Measurements from ENCODE around the gene ACOX2. TPM values are rescaled to one million over a fixed set of nuclear protein-coding genes. Genes with fewer than 3 reads are reported as not detected.

The ACOX2 gene
- total and polyA plus RNA-seq, 2 donors (not counting 3 experiments of a cell fraction or from before 2014, with no cell fraction given) = 1.5 to 10.5 TPM

- Histone ChIP-seq H3K9me1 (replicated peaks; ENCODE audit: control insufficient read depth, extremely low read depth, insufficient read depth, low read length) (no peaks in the 10 kb centered on the region), H4K20me1 (replicated peaks; ENCODE audit: control insufficient read depth, extremely low read depth, insufficient read depth, low read length) (no peaks in the 10 kb centered on the region), H3K27ac (ENCODE audit: insufficient read depth, low read depth, low read length) (no peak overlapping the region), H3K4me1 (ENCODE audit: control insufficient read depth, extremely low read depth, insufficient read depth, low read length) (peaks cover 10% of the 10 kb centered on the region), H3K4me3 (replicated peaks in 1 of 3; ENCODE audit: insufficient read depth in 1 of 3, low read depth in 1 of 3, low read length in 3 of 3) (no peak overlapping the region), H3K9ac (replicated peaks; ENCODE audit: extremely low read depth, insufficient read depth, low read length) (no peak overlapping the region), H3K4me2 (ENCODE audit: insufficient read depth, low read length) (no peak overlapping the region), H3K9me3 (replicated peaks; ENCODE audit: control insufficient read depth, insufficient read depth, low read length) (no peaks in the 10 kb centered on the region), H3K79me2 (ENCODE audit: control insufficient read depth, insufficient read depth, low read length) (no peaks in the 10 kb centered on the region), H3K27me3 (ENCODE audit: control insufficient read depth in 2 of 2, insufficient read depth in 2 of 2, low read length in 2 of 2) (no peaks in the 10 kb centered on the region), H3K36me3 (ENCODE audit: control insufficient read depth in 2 of 2, extremely low read depth in 1 of 2, insufficient read depth in 2 of 2, low read length in 2 of 2) (no peaks in the 10 kb centered on the region), H2AFZ (ENCODE audit: low read depth, low read length) (no peak overlapping the region)
- FAIRE-seq = no peak
- no peak for DNase-seq (ENCODE audit: low read depth, low spot score)
- BruUV-seq (replicated peaks) = no TSS peak
- intact Hi-C loops (cut with micrococcal nuclease) (no loop called here), dilution Hi-C loops (cut with MboI; ENCODE audit: extremely low pct_ligation_motif_present, low sequenced_read_pairs) (no loop called here)
- ChIA-PET CTCF (interaction anchor here (0.7 to 6.6 kb wide), 4 partner anchors 10 to 88 kb away, joined by 3 to 132 read pairs (median 11); no protein-coding TSS in a partner anchor), POLR2A (no interaction called here)
- TF ChIP-seq MYC (IDR thresholded peaks at IDR 0.05; ENCODE audit: low read depth, low read length) = no peak
- TF ChIP-seq MAX (IDR thresholded peaks at IDR 0.05; ENCODE audit: insufficient read depth, insufficient read length) = no peak
- no peak for TF ChIP-seq POLR2AphosphoS5 (IDR thresholded peaks at IDR 0.05; ENCODE audit: insufficient read depth, low read depth, low read length)
- no peak for TF ChIP-seq EZH2 (IDR thresholded peaks at IDR 0.05; ENCODE audit: borderline replicate concordance, low read depth, low read length, severe bottlenecking)
These were observed 20.5 kb upstream of the ACOX2 start for GRCh38 chr3:58557491-58557890.

GRCh38 chr3:58556761-58557221 is 19.8 kb upstream of the ACOX2 start:
- POLR2A ChIA-PET = no interaction called here

More at GRCh38 chr3:58556761-58557221, 19.8 kb upstream of the ACOX2 start:
- BruUV-seq (replicated peaks) = no TSS peak
- Histone ChIP-seq H3K4me2 (ENCODE audit: insufficient read depth, low read length) (no peak overlapping the region), H3K9me1 (replicated peaks; ENCODE audit: control insufficient read depth, extremely low read depth, insufficient read depth, low read length) (no peaks in the 10 kb centered on the region), H3K9ac (replicated peaks; ENCODE audit: extremely low read depth, insufficient read depth, low read length) (no peak overlapping the region), H4K20me1 (replicated peaks; ENCODE audit: control insufficient read depth, extremely low read depth, insufficient read depth, low read length) (no peaks in the 10 kb centered on the region), H3K79me2 (ENCODE audit: control insufficient read depth, insufficient read depth, low read length) (no peaks in the 10 kb centered on the region), H3K36me3 (ENCODE audit: control insufficient read depth in 2 of 2, extremely low read depth in 1 of 2, insufficient read depth in 2 of 2, low read length in 2 of 2) (no peaks in the 10 kb centered on the region), H2AFZ (ENCODE audit: low read depth, low read length) (no peak overlapping the region), H3K27me3 (ENCODE audit: control insufficient read depth in 2 of 2, insufficient read depth in 2 of 2, low read length in 2 of 2) (no peaks in the 10 kb centered on the region), H3K4me1 (ENCODE audit: control insufficient read depth, extremely low read depth, insufficient read depth, low read length) (peaks cover 9% of the 10 kb centered on the region), H3K9me3 (replicated peaks; ENCODE audit: control insufficient read depth, insufficient read depth, low read length) (no peaks in the 10 kb centered on the region), H3K27ac (ENCODE audit: insufficient read depth, low read depth, low read length) (no peak overlapping the region), H3K4me3 (replicated peaks in 1 of 3; ENCODE audit: insufficient read depth in 1 of 3, low read depth in 1 of 3, low read length in 3 of 3) (no peak overlapping the region)
- TF ChIP-seq FOS (IDR thresholded peaks at IDR 0.05; ENCODE audit: borderline replicate concordance, insufficient read depth, low read length) = no peak
- no peak for TF ChIP-seq EZH2 (IDR thresholded peaks at IDR 0.05; ENCODE audit: borderline replicate concordance, low read depth, low read length, severe bottlenecking)
- no peak for TF ChIP-seq JUN (IDR thresholded peaks at IDR 0.05; ENCODE audit: borderline replicate concordance, insufficient read depth, insufficient read length, low read depth)
- TF ChIP-seq MAX (IDR thresholded peaks at IDR 0.05; ENCODE audit: insufficient read depth, insufficient read length) = no peak
- TF ChIP-seq CTCF (IDR thresholded peaks at IDR 0.05; ENCODE audit: extremely low read depth in 1 of 2, insufficient read depth in 1 of 2, low read depth in 1 of 2, low read length in 2 of 2) = no peak
- CTCF ChIA-PET = interaction anchor here (0.9 to 6.6 kb wide), 4 partner anchors 9 to 496 kb away, joined by 3 to 132 read pairs (median 11); no protein-coding TSS in a partner anchor
- dilution Hi-C loops (cut with MboI; ENCODE audit: extremely low pct_ligation_motif_present, low sequenced_read_pairs) (no loop called here), intact Hi-C loops (cut with micrococcal nuclease) (no loop called here)
- no peak for DNase-seq (ENCODE audit: low read depth, low spot score)
- FAIRE-seq = no peak
